ENCODE results near the gene ESRP2. TPM values are rescaled to one million over a fixed set of nuclear protein-coding genes. Genes with fewer than 3 reads are reported as not detected.

The ESRP2 gene
- total RNA-seq, 4 donors from 2014 or later: 0.11 to 0.51 (median 0.13) TPM; not detected in 1

DNA sequence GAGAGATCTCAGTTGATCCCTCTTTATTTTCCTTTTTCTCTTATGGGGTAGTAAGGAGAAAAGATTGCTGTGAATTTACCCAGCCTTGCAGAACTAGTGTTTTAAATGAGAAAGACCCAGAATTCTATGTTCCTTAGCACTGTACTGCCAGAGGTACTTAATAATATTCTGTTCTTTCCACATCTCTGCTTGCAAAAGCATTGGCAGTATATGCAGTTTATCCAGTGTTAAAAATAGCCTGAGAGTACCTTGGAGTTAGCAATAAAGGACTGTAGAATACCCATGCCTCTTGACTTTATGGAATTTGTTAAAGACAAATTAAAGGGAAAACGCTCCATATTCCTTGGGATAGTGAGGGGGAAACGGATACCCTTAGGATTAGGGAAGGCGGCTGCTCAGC lies 40.3 kb upstream of the ESRP2 start:
- intact Hi-C loops (cut with DNase I; ENCODE audit: low total_unique reads) (no loop called here), in situ Hi-C loops (cut with MboI; ENCODE audit: low sequenced_read_pairs in 4 of 4) (no loop called here)
- H3K27me3 ChIP-seq: no peaks in the 10 kb centered on the region
- peaks cover 0 to 41% of the 10 kb centered on the region in 2 donors for H3K36me3 ChIP-seq
- peaks cover 71 to 91% of the 10 kb centered on the region in 2 donors for H3K4me1 ChIP-seq
- peak overlapping the region; percentile 11 to 31 (median 20) for H3K4me3 ChIP-seq
- peak overlapping the region; percentile 95 to 100 (median 99) for H3K27ac ChIP-seq
- peak in 1 of 2 donors; percentile 44 for TF ChIP-seq POLR2A (IDR thresholded peaks at IDR 0.05)
- TF ChIP-seq, protein P1, sequence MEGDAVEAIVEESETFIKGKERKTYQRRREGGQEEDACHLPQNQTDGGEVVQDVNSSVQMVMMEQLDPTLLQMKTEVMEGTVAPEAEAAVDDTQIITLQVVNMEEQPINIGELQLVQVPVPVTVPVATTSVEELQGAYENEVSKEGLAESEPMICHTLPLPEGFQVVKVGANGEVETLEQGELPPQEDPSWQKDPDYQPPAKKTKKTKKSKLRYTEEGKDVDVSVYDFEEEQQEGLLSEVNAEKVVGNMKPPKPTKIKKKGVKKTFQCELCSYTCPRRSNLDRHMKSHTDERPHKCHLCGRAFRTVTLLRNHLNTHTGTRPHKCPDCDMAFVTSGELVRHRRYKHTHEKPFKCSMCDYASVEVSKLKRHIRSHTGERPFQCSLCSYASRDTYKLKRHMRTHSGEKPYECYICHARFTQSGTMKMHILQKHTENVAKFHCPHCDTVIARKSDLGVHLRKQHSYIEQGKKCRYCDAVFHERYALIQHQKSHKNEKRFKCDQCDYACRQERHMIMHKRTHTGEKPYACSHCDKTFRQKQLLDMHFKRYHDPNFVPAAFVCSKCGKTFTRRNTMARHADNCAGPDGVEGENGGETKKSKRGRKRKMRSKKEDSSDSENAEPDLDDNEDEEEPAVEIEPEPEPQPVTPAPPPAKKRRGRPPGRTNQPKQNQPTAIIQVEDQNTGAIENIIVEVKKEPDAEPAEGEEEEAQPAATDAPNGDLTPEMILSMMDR (IDR thresholded peaks at IDR 0.05 in 4 of 5, conservative IDR thresholded peaks at IDR 0.05 in 1 of 5): no peak
- DNase-seq (no peak), ATAC-seq (peak; percentile 79 to 87)
- no peaks in the 10 kb centered on the region for H3K9me3 ChIP-seq

- H3K4me3 ChIP-seq: peak overlapping the region in 3 of 4 donors; percentile 11 to 31 (median 24)
- ATAC-seq (peak; percentile 23 to 59), DNase-seq (no peak)
- H3K27me3 ChIP-seq: no peaks in the 10 kb centered on the region
- in situ Hi-C loops (cut with MboI; ENCODE audit: low sequenced_read_pairs in 4 of 4) (no loop called here), intact Hi-C loops (cut with DNase I; ENCODE audit: low total_unique reads) (no loop called here)
- TF ChIP-seq, protein P1 (IDR thresholded peaks at IDR 0.05 in 4 of 5, conservative IDR thresholded peaks at IDR 0.05 in 1 of 5): no peak
- TF ChIP-seq POLR2A (IDR thresholded peaks at IDR 0.05): peak in 1 of 2 donors; percentile 67
- peaks cover 0 to 41% of the 10 kb centered on the region in 2 donors for H3K36me3 ChIP-seq
- H3K9me3 ChIP-seq: no peaks in the 10 kb centered on the region
- H3K4me1 ChIP-seq: peaks cover 71 to 91% of the 10 kb centered on the region in 2 donors
- peak overlapping the region; percentile 95 to 100 (median 99) for H3K27ac ChIP-seq
These were observed 39.8 kb upstream of the ESRP2 start for GRCh38 chr16:68275611-68276191.

GRCh38 chr16:68274441-68274840 lies 38.5 kb upstream of the ESRP2 start:
- H3K4me1 ChIP-seq: peaks cover 71 to 89% of the 10 kb centered on the region in 2 donors
- in situ Hi-C loops (cut with MboI; ENCODE audit: low sequenced_read_pairs in 4 of 4) (no loop called here), intact Hi-C loops (cut with DNase I; ENCODE audit: low total_unique reads) (no loop called here)
- peaks cover 0 to 43% of the 10 kb centered on the region in 2 donors for H3K36me3 ChIP-seq
- no peaks in the 10 kb centered on the region for H3K27me3 ChIP-seq
- ATAC-seq (peak; percentile 22 to 23), DNase-seq (peak; percentile 43 to 54)
- peak overlapping the region in 2 of 4 donors; percentile 15 to 24 for H3K4me3 ChIP-seq
- TF ChIP-seq POLR2A (IDR thresholded peaks at IDR 0.05): peak; percentile 35 to 38
- TF ChIP-seq, protein P1 (IDR thresholded peaks at IDR 0.05 in 4 of 5, conservative IDR thresholded peaks at IDR 0.05 in 1 of 5): no peak
- peak overlapping the region; percentile 95 to 100 (median 99) for H3K27ac ChIP-seq
- H3K9me3 ChIP-seq: no peaks in the 10 kb centered on the region

DNA sequence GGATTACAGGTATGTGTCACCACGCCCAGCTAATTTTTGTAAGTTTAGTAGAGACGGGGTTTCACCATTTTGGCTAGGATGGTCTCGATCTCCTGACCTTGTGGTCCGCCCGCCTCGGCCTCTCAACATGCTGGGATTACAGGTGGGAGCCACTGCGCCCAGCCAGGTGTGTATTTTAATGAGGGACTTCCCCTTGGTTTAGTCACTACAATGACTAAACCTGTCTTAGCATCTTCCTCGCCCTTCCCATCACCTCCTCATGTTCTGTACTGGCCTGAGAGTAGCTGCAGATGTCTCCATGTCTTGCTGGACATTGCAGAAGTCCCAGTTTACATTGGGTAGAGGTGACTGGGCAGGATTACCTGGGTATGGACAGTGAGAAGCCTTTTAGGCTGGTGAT lies 38.0 kb upstream of the ESRP2 start:
- Histone ChIP-seq H3K4me3 (peak overlapping the region in 1 of 4 donors; percentile 16), H3K4me1 (peaks cover 72 to 88% of the 10 kb centered on the region in 2 donors), H3K27ac (peak overlapping the region; percentile 95 to 100 (median 99)), H3K27me3 (no peaks in the 10 kb centered on the region), H3K36me3 (peaks cover 0 to 48% of the 10 kb centered on the region in 2 donors), H3K9me3 (no peaks in the 10 kb centered on the region)
- no peak for ATAC-seq
- TF ChIP-seq POLR2A (IDR thresholded peaks at IDR 0.05): no peak
- TF ChIP-seq, protein P1 (IDR thresholded peaks at IDR 0.05 in 4 of 5, conservative IDR thresholded peaks at IDR 0.05 in 1 of 5): no peak
- DNase-seq: no peak
- in situ Hi-C loops (cut with MboI; ENCODE audit: low sequenced_read_pairs in 4 of 4) (no loop called here), intact Hi-C loops (cut with DNase I; ENCODE audit: low total_unique reads) (no loop called here)
